ENCODE results near the gene TPPP3.

DNA sequence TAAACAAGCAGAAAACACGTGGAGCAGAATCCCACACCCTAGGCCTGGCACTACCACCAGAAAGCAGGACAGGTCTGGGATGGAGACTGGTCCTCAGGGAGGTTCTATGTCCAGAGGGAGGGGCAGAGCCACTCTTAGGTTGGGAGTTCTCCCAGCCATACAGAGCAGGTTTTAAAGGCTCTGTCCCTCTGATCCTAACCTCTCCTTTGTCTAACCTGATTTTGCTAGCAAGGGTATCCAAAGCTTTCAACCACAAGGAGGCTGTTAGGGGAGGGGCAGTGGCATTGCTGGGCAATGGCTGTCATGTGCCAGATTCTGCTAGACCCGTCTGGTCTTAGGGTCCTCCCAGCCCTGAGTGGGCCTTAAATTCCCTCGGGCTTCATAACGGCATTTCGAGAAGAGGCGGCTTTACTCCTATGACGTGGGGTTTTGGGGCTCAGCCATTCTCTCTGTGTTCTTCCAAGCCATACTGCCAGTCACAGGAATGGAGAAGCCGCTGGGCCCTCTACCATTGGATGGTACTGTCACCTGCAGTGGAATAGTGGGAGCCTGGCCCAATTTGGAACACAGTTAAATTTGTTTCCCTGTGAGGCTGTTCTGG, 5.7 kb downstream of the TPPP3 start:
- TF ChIP-seq, protein P1, sequence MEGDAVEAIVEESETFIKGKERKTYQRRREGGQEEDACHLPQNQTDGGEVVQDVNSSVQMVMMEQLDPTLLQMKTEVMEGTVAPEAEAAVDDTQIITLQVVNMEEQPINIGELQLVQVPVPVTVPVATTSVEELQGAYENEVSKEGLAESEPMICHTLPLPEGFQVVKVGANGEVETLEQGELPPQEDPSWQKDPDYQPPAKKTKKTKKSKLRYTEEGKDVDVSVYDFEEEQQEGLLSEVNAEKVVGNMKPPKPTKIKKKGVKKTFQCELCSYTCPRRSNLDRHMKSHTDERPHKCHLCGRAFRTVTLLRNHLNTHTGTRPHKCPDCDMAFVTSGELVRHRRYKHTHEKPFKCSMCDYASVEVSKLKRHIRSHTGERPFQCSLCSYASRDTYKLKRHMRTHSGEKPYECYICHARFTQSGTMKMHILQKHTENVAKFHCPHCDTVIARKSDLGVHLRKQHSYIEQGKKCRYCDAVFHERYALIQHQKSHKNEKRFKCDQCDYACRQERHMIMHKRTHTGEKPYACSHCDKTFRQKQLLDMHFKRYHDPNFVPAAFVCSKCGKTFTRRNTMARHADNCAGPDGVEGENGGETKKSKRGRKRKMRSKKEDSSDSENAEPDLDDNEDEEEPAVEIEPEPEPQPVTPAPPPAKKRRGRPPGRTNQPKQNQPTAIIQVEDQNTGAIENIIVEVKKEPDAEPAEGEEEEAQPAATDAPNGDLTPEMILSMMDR (IDR thresholded peaks at IDR 0.05; ENCODE audit: insufficient read depth, low read length), result no peak
- TF ChIP-seq, protein P2, sequence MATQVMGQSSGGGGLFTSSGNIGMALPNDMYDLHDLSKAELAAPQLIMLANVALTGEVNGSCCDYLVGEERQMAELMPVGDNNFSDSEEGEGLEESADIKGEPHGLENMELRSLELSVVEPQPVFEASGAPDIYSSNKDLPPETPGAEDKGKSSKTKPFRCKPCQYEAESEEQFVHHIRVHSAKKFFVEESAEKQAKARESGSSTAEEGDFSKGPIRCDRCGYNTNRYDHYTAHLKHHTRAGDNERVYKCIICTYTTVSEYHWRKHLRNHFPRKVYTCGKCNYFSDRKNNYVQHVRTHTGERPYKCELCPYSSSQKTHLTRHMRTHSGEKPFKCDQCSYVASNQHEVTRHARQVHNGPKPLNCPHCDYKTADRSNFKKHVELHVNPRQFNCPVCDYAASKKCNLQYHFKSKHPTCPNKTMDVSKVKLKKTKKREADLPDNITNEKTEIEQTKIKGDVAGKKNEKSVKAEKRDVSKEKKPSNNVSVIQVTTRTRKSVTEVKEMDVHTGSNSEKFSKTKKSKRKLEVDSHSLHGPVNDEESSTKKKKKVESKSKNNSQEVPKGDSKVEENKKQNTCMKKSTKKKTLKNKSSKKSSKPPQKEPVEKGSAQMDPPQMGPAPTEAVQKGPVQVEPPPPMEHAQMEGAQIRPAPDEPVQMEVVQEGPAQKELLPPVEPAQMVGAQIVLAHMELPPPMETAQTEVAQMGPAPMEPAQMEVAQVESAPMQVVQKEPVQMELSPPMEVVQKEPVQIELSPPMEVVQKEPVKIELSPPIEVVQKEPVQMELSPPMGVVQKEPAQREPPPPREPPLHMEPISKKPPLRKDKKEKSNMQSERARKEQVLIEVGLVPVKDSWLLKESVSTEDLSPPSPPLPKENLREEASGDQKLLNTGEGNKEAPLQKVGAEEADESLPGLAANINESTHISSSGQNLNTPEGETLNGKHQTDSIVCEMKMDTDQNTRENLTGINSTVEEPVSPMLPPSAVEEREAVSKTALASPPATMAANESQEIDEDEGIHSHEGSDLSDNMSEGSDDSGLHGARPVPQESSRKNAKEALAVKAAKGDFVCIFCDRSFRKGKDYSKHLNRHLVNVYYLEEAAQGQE (IDR thresholded peaks at IDR 0.05; ENCODE audit: insufficient replicate concordance, low read depth), result no peak

Measured in HL-60 (cell line).